Gastroesophageal sphincter (tissue), 3 donors: ENCODE measurements around the gene AGAP3.

Source experiments
- CTCF ChIP-seq, 4 experiments: fragments of 200-600 bp in 2 of 4; fragments of 450-650 bp in 2 of 4; sonication (generic) in 1 of 4; IDR thresholded peaks; one replicate each; pipeline ENCODE4 v1.5.1; 2017 to 2019; ENCODE audit warnings: antibody characterized with exemption in 4 of 4, mild to moderate bottlenecking in 2 of 4, moderate library complexity in 2 of 4
- POLR2A ChIP-seq, 2 donors: fragments of 450-650 bp; IDR thresholded peaks; one replicate each; pipeline ENCODE4 v1.6.1; 2017; ENCODE audit warnings: antibody characterized with exemption in 2 of 2, mild to moderate bottlenecking in 2 of 2, moderate library complexity in 1 of 2

GRCh38 chr7:151188252-151188542 is 101.9 kb downstream of the AGAP3 start:
- TF ChIP-seq CTCF (IDR thresholded peaks at IDR 0.05) (no peak), POLR2A (IDR thresholded peaks at IDR 0.05) (no peak)
